HG02938 (cell line): Measurements from ENCODE around the gene BHLHE41.

ENCODE experiments used
- ATAC-seq: cut with Tn5 transposase; IDR thresholded peaks from one replicate; pipeline ENCODE4 v1.9.1; 2021; ENCODE audit warnings: mild to moderate bottlenecking, moderate library complexity; ENCODE audit not compliant: unreplicated experiment

The BHLHE41 gene

GRCh38 chr12:26114720-26115401, 10.0 kb downstream of the BHLHE41 start:
- no peak for ATAC-seq

- peak; percentile 52 for ATAC-seq
Observed at GRCh38 chr12:26113853-26114719, 10.8 kb downstream of the BHLHE41 start.

GRCh38 chr12:26113181-26113654, 11.6 kb downstream of the BHLHE41 start:
- no peak for ATAC-seq

GRCh38 chr12:26112703-26113147, 12.1 kb downstream of the BHLHE41 start:
- ATAC-seq, result no peak

- no peak for ATAC-seq
Observed at GRCh38 chr12:26112232-26112631, 12.6 kb downstream of the BHLHE41 start.

GRCh38 chr12:26109343-26109881, 15.4 kb downstream of the BHLHE41 start:
- ATAC-seq, result no peak

DNA sequence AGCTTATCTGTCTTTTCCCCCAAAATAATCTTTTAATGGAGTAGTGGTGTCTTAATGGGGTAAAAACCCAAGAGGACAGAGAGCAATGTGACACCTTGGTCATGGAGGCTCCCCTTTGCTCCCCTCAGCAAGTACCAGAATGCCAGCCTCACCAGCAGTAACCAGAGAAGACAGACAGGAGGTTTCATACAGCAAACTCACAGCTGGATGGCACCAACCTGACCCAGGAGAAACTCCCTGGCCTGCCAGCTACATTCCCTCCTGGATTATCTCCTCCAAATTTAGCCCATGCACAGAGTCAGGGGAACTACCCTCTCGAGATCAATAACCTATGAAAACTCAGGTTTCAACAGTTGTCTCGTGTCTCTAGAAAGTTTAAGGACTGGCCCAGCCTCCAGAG, 15.9 kb downstream of the BHLHE41 start:
- no peak for ATAC-seq

GRCh38 chr12:26106347-26106746, 18.5 kb downstream of the BHLHE41 start:
- no peak for ATAC-seq

- ATAC-seq, result no peak
Observed at GRCh38 chr12:26102953-26103352, 21.9 kb downstream of the BHLHE41 start.

DNA sequence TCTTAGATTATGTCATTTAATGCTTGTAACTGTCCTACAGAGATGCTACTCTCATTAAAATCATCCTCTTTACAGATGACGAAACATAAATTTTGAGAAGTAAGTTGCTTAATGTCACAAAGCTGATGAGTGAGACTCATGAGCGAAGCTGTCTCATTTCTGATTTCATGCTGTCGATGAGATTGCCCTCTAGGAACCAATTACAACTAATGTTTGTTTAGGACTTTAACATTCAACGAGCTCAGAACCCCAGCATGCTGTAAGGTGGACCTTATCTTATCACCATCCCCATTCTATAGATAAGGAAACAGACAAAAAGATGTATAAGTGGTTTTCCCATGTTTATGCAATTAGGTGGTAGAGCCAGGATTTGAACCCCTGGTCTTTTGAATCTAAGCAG, 23.1 kb downstream of the BHLHE41 start:
- ATAC-seq, result no peak

- no peak for ATAC-seq
Observed at GRCh38 chr12:26101350-26101734, 23.5 kb downstream of the BHLHE41 start.

DNA sequence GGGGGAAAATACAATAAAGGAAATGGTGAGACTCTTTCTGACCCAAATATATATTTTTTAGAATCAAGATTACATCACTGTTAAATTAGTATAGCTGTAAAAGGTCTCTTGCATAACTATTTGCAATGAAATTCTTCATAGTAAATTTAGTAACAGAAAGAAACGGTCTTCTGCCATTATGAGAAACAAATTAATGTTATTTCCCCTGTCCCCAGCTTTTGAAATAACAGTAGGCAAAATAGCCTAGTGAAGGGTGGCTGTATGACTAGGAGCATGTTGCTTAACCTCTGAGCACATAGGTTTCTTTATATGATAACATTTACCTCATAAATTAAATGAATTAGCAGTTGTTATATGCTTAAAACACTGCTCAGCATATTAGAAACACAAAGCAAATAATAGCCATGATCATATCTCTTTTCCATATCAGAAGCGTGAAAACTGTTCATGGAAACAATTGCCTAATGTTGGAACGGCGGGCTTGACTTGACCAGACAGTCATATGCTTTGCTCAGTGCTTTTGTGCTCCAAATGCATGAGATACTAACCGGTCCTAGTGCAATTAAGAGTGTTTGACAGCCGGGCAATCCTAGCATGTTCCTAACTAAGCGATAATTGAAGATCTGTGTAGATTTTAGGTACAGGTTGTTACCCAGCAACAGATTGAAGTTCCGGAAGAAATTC, 24.0 kb downstream of the BHLHE41 start:
- no peak for ATAC-seq

DNA sequence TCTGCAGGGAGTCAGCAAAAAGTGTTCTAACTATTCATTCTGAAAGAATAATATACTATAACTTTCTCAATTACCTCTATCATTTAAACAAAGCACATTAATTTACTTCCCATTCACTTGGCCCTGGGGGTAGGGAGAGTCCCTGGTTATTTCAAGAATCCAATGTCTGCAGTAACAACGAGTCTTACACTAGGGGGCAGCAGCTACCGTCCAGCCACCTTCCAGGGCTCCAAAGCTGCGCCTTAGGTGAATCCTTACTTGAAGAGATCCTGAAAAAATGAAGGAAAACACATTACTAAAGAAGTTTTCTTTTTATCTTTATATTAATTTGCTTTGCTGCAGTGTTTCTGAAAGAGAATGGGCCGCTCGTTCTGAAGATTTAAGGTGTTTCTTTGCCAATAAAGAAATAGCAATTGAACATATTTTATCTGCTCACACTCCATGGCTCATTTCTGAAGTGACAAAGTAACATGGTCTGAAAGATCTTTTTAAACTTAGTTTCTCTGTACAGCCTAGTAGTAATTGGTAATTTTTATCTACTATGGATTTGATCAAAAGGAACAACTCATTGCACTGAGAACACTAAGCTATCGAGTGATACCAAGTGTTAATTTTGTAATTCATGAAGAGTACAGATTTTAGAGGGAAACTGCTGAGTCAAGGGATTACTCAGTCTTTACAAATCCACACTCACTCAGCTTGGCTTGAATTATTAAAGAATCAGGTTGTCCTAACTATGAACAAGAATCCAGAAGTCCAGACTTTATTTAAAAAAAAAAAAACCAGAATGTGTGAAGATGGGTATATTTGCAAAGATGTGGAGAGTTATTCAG, 27.6 kb downstream of the BHLHE41 start:
- no peak for ATAC-seq

- no peak for ATAC-seq
Observed at GRCh38 chr12:26096036-26096435, 28.8 kb downstream of the BHLHE41 start.

GRCh38 chr12:26095186-26095585, 29.7 kb downstream of the BHLHE41 start:
- no peak for ATAC-seq

GRCh38 chr12:26092346-26093105, 32.3 kb downstream of the BHLHE41 start:
- no peak for ATAC-seq

DNA sequence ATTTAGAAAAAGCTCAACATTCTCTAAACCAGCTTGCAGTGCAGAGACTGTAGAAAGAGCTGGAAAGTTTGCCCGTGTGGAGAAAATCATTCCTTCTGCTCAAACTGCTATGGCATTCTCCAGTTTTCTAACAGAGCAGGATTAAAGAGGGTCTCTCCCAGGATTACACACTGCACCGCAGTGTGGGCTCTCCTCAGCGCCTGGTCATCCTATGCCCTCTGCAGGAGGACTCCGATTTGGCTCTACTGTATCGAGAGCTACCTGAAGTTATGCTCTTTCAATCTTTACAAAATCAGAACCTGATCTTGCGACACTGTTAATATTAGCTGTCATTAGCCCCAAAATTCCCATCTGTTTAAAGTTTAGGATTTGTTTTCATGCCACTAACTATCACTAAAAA, 33.0 kb downstream of the BHLHE41 start:
- ATAC-seq, result no peak

- ATAC-seq, result no peak
Observed at GRCh38 chr12:26090836-26091510, 33.9 kb downstream of the BHLHE41 start.

GRCh38 chr12:26088998-26089397, 35.8 kb downstream of the BHLHE41 start:
- ATAC-seq, result peak; percentile 99
